WI38 (cell line): ENCODE data around the gene MS4A14.

Experiments
- H3K4me3 ChIP-seq: 2 replicates; pipeline ENCODE4 v1.5.1; 2011; ENCODE audit warnings: low read depth, mild to moderate bottlenecking, control low read depth, low read length
- CTCF ChIP-seq: IDR thresholded peaks from 2 replicates; pipeline ENCODE4 v1.5.1; 2012; ENCODE audit warnings: low read depth, mild to moderate bottlenecking, control low read depth, low read length

The MS4A14 gene

GRCh38 chr11:60454212-60454611 lies 58.0 kb downstream of the MS4A14 start:
- TF ChIP-seq CTCF = no peak
- H3K4me3 ChIP-seq = no peak overlapping the region

GRCh38 chr11:60455531-60456042 lies 59.3 kb downstream of the MS4A14 start, which contains the start of gene MS4A1:
Gene MS4A1, plus strand, starts transcription at chr11:60455847. Its CDS starts 6,528 bp downstream, at chr11:60462375.
- no peak within 1 kb of the TSS for H3K4me3 ChIP-seq
- no peak for TF ChIP-seq CTCF

GRCh38 chr11:60457576-60457975 lies 61.3 kb downstream of the MS4A14 start:
- no peak overlapping the region for H3K4me3 ChIP-seq
- no peak for TF ChIP-seq CTCF

DNA sequence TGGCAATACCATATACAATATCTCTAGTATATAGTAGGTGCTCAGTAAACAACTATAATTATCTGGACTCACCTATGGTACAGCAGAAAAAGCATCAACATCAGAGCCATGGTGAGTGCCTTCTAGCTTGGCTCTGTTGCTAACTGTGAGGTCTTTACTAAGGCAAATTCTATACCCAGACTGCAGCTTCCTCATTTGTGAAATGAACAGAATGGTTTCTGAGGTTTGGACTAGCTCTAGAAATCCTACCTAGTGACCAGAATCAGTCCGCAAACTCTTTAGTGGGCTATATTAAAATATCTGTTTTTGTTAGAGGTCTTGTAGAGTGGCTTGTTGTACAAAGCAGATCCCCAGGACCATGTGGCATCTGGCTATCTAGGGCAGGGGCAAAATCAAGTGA lies 63.1 kb downstream of the MS4A14 start:
- H3K4me3 ChIP-seq = no peak overlapping the region
- TF ChIP-seq CTCF = no peak
